Measurements from ENCODE around the gene CDCA7L.

The CDCA7L gene

DNA sequence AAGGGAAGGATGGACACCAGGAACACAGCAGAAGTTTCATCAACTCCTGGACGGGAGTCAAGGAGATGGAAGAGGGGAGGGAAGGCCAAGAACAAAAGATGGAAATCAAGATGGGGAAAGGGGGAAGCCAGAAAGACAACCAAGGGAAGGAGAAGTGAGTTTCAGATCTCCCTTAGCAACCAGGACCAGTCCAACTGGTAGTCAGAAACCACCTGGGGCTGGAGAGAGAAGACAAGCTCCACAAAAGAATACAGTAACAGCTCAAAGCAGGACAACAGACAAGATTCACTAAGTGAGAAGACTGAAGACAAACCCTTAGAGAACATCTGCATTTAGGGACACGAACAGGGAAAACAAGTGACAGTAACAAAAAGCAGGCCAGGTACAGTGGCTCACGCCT is 30.6 kb downstream of the CDCA7L start:
- Histone ChIP-seq H4K20me1 (ENCODE audit: low read depth, low read length) (peaks cover 14% of the 10 kb centered on the region), H3K79me2 (ENCODE audit: insufficient read depth, low read length) (peaks cover 36% of the 10 kb centered on the region), H3K9me2 (replicated peaks; ENCODE audit: insufficient read depth, low read length) (no peaks in the 10 kb centered on the region), H3K36me3 (ENCODE audit: low read length) (peaks cover 17% of the 10 kb centered on the region), H3K9me3 (ENCODE audit: insufficient read depth, low read length) (no peaks in the 10 kb centered on the region), H3K9ac (ENCODE audit: low read length) (no peak overlapping the region), H3K4me3 (ENCODE audit: insufficient read depth, low read length, poor library complexity, severe bottlenecking) (no peak overlapping the region), H3K27ac (ENCODE audit: low read depth, low read length) (no peak overlapping the region), H3K27me3 (ENCODE audit: low read length) (no peaks in the 10 kb centered on the region), H3K4me2 (ENCODE audit: low read depth, low read length, poor library complexity, severe bottlenecking) (no peak overlapping the region), H2AFZ (ENCODE audit: low read depth, low read length, severe bottlenecking) (no peak overlapping the region), H3F3A (ENCODE audit: insufficient read depth) (no peaks in the 10 kb centered on the region)
- TF ChIP-seq, protein P1, sequence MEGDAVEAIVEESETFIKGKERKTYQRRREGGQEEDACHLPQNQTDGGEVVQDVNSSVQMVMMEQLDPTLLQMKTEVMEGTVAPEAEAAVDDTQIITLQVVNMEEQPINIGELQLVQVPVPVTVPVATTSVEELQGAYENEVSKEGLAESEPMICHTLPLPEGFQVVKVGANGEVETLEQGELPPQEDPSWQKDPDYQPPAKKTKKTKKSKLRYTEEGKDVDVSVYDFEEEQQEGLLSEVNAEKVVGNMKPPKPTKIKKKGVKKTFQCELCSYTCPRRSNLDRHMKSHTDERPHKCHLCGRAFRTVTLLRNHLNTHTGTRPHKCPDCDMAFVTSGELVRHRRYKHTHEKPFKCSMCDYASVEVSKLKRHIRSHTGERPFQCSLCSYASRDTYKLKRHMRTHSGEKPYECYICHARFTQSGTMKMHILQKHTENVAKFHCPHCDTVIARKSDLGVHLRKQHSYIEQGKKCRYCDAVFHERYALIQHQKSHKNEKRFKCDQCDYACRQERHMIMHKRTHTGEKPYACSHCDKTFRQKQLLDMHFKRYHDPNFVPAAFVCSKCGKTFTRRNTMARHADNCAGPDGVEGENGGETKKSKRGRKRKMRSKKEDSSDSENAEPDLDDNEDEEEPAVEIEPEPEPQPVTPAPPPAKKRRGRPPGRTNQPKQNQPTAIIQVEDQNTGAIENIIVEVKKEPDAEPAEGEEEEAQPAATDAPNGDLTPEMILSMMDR (IDR thresholded peaks at IDR 0.05; ENCODE audit: insufficient read depth, low read length, poor library complexity, severe bottlenecking): no peak
- no peak for TF ChIP-seq EZH2phosphoT487 (conservative IDR thresholded peaks at IDR 0.05; ENCODE audit: low read length)

DNA sequence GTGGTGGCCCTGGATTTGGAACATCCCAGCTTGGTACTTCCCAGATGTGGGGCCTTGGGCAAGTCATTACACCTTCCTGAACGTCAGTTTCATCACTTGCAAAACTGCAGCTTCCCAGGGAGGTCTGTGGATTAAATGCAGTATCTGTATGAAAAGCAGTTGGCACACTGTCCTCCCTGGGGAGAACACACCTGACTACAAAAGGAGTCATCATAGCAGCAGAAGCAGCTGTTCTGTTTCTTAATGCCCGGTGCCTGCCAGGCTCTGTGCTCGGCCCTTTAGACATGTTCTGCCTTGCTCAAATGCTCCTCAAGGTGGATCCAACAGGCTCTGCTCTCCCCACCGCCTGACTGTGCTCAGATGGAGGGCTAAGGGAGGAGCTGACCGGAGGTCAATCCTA is 31.0 kb downstream of the CDCA7L start:
- H3K79me2 ChIP-seq (ENCODE audit: insufficient read depth, low read length): peaks cover 31% of the 10 kb centered on the region
- peaks cover 17% of the 10 kb centered on the region for H3K36me3 ChIP-seq (ENCODE audit: low read length)
- H3K4me3 ChIP-seq (ENCODE audit: insufficient read depth, low read length, poor library complexity, severe bottlenecking): no peak overlapping the region

DNA sequence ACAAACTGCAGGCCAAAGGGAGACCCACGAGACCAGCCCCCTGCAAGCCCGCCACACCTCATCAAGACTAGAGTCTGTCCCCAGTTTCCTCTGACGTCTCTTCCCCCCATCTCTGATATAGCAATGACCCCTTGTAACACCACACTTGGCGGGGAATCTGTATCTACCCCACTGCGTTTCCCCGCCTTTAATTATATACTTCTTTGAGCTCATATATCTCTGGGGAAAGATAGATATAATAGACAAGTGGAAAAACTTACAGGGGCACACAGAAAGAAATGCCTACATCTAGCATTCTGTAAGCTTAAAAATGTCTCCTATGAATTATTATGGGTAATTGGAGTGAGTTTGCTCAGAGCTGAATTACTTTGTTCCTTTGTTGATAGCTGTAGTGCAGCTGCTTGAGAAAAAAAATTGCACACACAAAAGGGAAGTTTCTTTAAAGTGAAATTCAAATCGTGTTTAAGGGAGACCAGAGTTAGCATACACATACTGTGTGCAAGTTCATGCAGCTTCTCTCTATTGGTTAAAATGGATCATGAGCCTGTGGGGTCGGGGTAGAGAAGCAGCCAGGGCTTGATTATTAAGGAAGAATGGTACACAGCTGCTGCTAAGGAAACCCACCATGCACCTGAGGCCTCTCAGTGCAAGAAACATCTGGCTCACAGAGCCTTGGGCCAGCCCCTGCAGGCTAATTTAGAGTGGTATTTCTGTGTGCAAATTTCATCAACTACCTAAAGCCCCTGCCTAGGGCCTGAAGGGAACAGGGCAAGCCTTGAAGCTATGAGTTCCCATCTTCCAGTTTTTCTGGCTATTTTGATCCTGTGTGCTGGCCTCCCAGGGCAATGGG is 32.5 kb downstream of the CDCA7L start:
- H3K9ac ChIP-seq (ENCODE audit: low read length): no peak overlapping the region
- H3K36me3 ChIP-seq (ENCODE audit: low read length): peaks cover 17% of the 10 kb centered on the region
- H3K9me2 ChIP-seq (replicated peaks; ENCODE audit: insufficient read depth, low read length): no peaks in the 10 kb centered on the region
- H2AFZ ChIP-seq (ENCODE audit: low read depth, low read length, severe bottlenecking): no peak overlapping the region
- peaks cover 16% of the 10 kb centered on the region; the same call in 1 of the 2 replicates for H3K79me2 ChIP-seq (ENCODE audit: insufficient read depth, low read length)
- no peak overlapping the region for H3K4me2 ChIP-seq (ENCODE audit: low read depth, low read length, poor library complexity, severe bottlenecking)
- peaks cover 9% of the 10 kb centered on the region; the same call in 1 of the 2 replicates for H4K20me1 ChIP-seq (ENCODE audit: low read depth, low read length)
- no peak overlapping the region for H3K4me3 ChIP-seq (ENCODE audit: insufficient read depth, low read length, poor library complexity, severe bottlenecking)
- no peaks in the 10 kb centered on the region for H3K9me3 ChIP-seq (ENCODE audit: insufficient read depth, low read length)
- TF ChIP-seq EZH2phosphoT487 (conservative IDR thresholded peaks at IDR 0.05; ENCODE audit: low read length): no peak
- TF ChIP-seq, protein P1 (IDR thresholded peaks at IDR 0.05; ENCODE audit: insufficient read depth, low read length, poor library complexity, severe bottlenecking): no peak
- no peaks in the 10 kb centered on the region for H3F3A ChIP-seq (ENCODE audit: insufficient read depth)
- no peak overlapping the region for H3K27ac ChIP-seq (ENCODE audit: low read depth, low read length)
- H3K27me3 ChIP-seq (ENCODE audit: low read length): no peaks in the 10 kb centered on the region

More for the DNA sequence above, 31.0 kb downstream of the CDCA7L start:
- Histone ChIP-seq H4K20me1 (ENCODE audit: low read depth, low read length) (peaks cover 9% of the 10 kb centered on the region; the same call in 1 of the 2 replicates), H3F3A (ENCODE audit: insufficient read depth) (no peaks in the 10 kb centered on the region), H3K4me2 (ENCODE audit: low read depth, low read length, poor library complexity, severe bottlenecking) (no peak overlapping the region), H3K9ac (ENCODE audit: low read length) (no peak overlapping the region), H2AFZ (ENCODE audit: low read depth, low read length, severe bottlenecking) (no peak overlapping the region), H3K9me3 (ENCODE audit: insufficient read depth, low read length) (no peaks in the 10 kb centered on the region), H3K27ac (ENCODE audit: low read depth, low read length) (no peak overlapping the region), H3K9me2 (replicated peaks; ENCODE audit: insufficient read depth, low read length) (no peaks in the 10 kb centered on the region), H3K27me3 (ENCODE audit: low read length) (no peaks in the 10 kb centered on the region)
- TF ChIP-seq, protein P1 (IDR thresholded peaks at IDR 0.05; ENCODE audit: insufficient read depth, low read length, poor library complexity, severe bottlenecking): no peak
- TF ChIP-seq EZH2phosphoT487 (conservative IDR thresholded peaks at IDR 0.05; ENCODE audit: low read length): no peak
